NB4 (cell line): Measurements from ENCODE around the gene CD47.

Experiments used
- POLR2A ChIP-seq: IDR thresholded peaks from 2 replicates; pipeline ENCODE4 v1.6.1; 2011; ENCODE audit warnings: mild to moderate bottlenecking; ENCODE audit not compliant: insufficient read length; ENCODE audit errors: extremely low read depth
- TF ChIP-seq, protein P1 (sequence below): IDR thresholded peaks from one replicate; pipeline ENCODE4 v1.5.1; 2012; ENCODE audit warnings: low read depth, low read length
- TF ChIP-seq, protein P2 (sequence below): IDR thresholded peaks from 2 replicates; pipeline ENCODE4 v1.6.1; 2011; ENCODE audit warnings: low read depth, low read length

DNA sequence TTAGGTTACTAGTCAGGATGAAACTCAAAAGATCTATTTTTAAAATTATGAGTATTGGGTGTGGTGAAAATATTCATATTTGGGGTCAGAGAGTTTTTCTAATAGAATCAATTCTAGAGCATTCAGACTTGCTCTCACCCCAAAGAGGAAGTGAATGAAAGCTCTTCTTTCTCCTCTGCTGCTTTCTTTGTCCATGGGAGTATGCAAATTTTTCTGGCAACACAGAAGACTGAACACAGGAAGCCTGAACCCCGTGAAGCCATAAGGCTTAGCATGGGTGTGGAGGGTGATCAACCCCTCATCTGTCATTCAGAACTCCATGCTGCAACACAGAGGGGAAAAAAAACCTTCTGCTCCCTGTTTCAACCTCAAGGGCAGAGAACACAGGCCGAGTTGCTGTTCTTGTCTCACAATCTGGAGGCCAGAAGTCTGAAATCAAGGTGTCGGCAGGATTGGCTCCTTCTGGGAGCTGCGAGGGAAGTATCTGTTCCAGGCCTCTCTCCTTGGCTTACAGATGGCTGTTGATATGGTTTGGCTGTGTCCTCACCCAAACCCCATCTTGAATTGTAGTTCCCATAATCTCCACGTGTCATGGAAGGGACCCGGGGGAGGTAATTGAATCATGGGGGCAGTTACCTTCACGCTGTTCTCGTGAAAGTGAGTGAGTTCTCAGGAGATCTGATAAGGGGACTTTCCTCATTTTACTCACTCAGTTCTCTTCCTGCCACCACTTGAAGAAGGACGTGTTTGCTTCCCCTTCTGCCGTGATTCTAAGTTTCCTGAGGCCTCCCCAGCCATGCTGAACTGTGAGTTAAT is 33.7 kb upstream of the CD47 start:
- TF ChIP-seq, protein P1, sequence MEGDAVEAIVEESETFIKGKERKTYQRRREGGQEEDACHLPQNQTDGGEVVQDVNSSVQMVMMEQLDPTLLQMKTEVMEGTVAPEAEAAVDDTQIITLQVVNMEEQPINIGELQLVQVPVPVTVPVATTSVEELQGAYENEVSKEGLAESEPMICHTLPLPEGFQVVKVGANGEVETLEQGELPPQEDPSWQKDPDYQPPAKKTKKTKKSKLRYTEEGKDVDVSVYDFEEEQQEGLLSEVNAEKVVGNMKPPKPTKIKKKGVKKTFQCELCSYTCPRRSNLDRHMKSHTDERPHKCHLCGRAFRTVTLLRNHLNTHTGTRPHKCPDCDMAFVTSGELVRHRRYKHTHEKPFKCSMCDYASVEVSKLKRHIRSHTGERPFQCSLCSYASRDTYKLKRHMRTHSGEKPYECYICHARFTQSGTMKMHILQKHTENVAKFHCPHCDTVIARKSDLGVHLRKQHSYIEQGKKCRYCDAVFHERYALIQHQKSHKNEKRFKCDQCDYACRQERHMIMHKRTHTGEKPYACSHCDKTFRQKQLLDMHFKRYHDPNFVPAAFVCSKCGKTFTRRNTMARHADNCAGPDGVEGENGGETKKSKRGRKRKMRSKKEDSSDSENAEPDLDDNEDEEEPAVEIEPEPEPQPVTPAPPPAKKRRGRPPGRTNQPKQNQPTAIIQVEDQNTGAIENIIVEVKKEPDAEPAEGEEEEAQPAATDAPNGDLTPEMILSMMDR, result no peak
- TF ChIP-seq POLR2A, result peak; percentile 24
- TF ChIP-seq, protein P2, sequence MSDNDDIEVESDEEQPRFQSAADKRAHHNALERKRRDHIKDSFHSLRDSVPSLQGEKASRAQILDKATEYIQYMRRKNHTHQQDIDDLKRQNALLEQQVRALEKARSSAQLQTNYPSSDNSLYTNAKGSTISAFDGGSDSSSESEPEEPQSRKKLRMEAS, result peak; percentile 84
